ENCODE results near the gene TP53BP2.
"Not testable (repeated sequence)": the region's sequence is repeated elsewhere in the genome, so short reads cannot be mapped to it uniquely, and the experiment has no call there.

Gene TP53BP2, protein sequence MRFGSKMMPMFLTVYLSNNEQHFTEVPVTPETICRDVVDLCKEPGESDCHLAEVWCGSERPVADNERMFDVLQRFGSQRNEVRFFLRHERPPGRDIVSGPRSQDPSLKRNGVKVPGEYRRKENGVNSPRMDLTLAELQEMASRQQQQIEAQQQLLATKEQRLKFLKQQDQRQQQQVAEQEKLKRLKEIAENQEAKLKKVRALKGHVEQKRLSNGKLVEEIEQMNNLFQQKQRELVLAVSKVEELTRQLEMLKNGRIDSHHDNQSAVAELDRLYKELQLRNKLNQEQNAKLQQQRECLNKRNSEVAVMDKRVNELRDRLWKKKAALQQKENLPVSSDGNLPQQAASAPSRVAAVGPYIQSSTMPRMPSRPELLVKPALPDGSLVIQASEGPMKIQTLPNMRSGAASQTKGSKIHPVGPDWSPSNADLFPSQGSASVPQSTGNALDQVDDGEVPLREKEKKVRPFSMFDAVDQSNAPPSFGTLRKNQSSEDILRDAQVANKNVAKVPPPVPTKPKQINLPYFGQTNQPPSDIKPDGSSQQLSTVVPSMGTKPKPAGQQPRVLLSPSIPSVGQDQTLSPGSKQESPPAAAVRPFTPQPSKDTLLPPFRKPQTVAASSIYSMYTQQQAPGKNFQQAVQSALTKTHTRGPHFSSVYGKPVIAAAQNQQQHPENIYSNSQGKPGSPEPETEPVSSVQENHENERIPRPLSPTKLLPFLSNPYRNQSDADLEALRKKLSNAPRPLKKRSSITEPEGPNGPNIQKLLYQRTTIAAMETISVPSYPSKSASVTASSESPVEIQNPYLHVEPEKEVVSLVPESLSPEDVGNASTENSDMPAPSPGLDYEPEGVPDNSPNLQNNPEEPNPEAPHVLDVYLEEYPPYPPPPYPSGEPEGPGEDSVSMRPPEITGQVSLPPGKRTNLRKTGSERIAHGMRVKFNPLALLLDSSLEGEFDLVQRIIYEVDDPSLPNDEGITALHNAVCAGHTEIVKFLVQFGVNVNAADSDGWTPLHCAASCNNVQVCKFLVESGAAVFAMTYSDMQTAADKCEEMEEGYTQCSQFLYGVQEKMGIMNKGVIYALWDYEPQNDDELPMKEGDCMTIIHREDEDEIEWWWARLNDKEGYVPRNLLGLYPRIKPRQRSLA
- total RNA-seq, result 84.1 to 225 (median 167) reads per million in 9 experiments

DNA sequence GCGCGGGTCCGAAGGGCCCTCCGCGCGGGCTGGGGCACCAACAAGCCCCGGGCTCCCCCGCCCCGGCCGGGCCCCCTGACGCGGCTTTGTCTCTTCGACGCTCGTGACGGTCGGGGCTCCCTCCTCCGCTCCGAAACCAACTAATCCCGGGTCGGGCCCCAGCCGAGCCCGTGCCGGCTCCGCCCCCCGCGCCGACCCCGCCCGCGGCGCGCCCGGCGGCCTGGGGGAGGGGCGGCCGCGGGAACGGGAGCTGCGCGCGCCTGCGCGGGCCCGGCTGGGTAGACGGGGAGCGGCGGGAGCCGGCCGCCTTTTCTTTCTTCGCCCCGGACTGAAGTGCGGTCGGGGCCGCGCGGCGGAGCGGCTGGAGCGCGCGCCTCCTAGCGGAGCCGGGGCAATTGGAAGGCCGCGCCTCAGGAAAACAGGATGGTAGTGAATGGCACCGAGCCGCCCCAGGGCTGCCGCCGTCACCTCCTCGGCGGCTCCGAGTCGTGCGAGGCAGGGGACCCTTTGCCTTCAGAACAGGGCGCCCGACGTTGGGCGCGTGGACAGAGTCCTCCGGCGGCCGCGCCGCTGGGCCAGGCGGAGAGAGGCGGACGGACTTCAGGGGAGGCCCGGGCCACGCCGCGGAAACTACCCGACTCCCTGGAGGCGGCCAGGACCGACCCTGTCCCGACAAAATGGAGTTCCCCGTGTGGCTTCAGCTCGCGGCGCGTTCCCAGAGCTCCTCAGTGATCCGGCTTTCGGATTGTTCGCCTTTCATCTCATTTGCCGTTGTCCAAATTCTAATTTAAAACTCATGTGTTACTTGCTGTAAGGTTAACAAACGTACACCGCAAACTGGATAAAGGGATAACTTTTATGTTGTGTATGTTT is at the start of gene TP53BP2:
TP53BP2 (minus strand) TSS at position 138 of the 873 bp plus-strand sequence. CDS start 267 bp downstream, outside the sequence.
- peak within 1 kb of the TSS; percentile 95 to 98 for H3K4me3 Mint-ChIP-seq
- no peaks in the 10 kb centered on the region for H3K27me3 Mint-ChIP-seq
- peaks cover 24 to 34% of the 10 kb centered on the region in 2 donors for H3K4me1 Mint-ChIP-seq (ENCODE audit: low read depth in 2 of 2)
- no peaks in the 10 kb centered on the region for H3K9me3 Mint-ChIP-seq
- DNase-seq (peak; percentile 77 to 84 (median 80)), ATAC-seq (replicated peaks) (peak; percentile 78)
- peak within 1 kb of the TSS; percentile 97 to 98 for H3K27ac Mint-ChIP-seq
- peaks cover 27% of the 10 kb centered on the region for H3K36me3 Mint-ChIP-seq (ENCODE audit: insufficient read depth)

DNA sequence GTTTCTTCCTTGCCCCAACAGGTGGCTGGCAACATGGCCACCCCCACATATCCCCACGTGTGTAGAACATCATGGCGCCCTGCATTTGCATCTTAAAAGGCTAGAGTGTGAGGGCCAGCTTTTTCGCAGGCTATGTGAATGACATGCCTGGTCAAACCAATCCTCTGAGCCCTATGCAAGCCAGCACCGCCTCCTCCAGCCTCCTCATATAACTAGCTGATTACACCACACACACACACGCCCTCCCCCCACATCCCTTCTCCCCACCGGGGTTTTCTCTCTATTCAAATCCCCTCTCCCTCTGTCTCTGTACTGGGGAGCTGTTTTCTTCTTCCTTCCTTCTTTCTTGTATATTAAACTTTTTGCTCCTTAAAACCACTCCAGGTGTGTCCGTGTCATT is 44.7 kb upstream of the TP53BP2 start:
- H3K36me3 Mint-ChIP-seq (ENCODE audit: insufficient read depth); H3K4me3 Mint-ChIP-seq; H3K9me3 Mint-ChIP-seq; H3K4me1 Mint-ChIP-seq (ENCODE audit: low read depth in 2 of 2); DNase-seq; H3K27me3 Mint-ChIP-seq; ATAC-seq (replicated peaks); H3K27ac Mint-ChIP-seq: not testable (repeated sequence)

DNA sequence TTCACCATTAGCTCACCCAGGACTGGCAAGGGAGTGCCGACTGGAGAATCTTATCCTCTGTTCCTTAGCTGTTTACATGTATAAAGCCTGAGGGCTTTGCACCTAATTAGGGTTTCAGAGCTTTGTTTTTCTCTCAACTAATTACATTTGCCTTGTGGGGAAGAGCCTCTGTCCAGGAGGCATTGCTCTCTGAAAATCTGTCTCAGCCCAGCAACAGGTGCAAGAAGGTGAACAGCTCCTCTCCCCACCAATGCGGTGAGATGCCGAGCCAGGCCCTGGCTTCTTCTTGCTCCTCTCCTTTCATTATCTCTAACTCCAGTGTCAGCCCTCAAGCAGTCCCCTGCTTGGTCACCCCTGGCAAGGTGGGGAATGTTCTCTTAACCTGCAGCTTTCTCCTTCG is 43.6 kb upstream of the TP53BP2 start:
- not testable (repeated sequence) for H3K4me3 Mint-ChIP-seq; H3K27me3 Mint-ChIP-seq; H3K36me3 Mint-ChIP-seq (ENCODE audit: insufficient read depth); H3K4me1 Mint-ChIP-seq (ENCODE audit: low read depth in 2 of 2); DNase-seq; H3K9me3 Mint-ChIP-seq; ATAC-seq (replicated peaks); H3K27ac Mint-ChIP-seq

DNA sequence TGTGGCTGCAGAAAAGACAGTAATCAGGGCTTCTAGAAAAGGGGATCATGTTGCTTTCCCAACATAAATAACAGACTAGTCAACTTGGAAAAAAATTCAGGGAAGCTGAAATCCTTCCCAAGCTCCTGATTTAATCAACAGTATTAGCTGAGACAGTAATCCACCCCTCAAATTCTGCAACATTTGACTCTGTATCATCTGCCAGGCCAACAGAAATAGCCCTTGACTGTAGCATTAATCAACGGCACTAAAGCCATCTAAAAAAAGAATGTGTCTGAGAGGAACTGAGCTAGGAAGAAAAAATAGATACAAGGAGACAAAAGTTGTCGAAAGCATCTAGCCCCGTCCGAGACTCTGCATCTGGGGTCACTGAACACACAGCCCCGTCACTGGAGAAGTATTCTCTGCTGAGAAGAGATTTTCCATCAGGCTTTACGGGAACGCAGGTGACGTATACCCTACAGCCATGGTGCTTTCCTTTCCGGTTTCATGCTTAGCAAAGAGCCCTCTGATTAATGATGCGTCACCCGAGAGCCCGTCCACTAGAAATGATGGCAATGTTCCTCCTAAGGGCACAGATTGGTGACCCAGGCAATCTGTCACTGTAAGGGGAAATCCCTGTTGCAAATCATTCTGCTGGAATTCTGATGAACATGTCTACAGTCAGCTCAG is 42.1 kb upstream of the TP53BP2 start:
- Mint-ChIP-seq H3K27me3 (no peaks in the 10 kb centered on the region), H3K9me3 (no peaks in the 10 kb centered on the region), H3K27ac (no peak overlapping the region), H3K4me3 (no peak overlapping the region), H3K4me1 (ENCODE audit: low read depth in 2 of 2) (no peaks in the 10 kb centered on the region), H3K36me3 (ENCODE audit: insufficient read depth) (no peaks in the 10 kb centered on the region)
- ATAC-seq (replicated peaks), result no peak
- DNase-seq, result no peak

DNA sequence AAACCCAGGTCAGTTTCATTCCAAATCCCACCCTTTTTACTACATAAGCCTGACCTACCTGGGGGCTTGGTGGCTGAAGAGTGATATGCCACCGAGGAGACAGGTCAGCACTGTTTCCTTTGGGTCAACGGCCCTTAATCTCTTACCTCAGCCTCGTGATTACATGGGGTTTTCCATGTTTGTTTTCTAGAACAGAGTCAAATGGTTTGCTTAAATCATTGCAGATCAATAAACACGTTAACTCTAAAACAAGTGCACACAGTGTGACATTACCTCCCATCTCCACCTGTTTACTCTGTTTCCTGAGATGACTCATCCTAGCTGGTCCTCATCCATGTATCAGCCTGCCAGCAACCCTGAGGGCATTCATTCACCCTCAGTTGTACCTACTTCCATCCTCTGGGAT is 40.8 kb upstream of the TP53BP2 start:
- no peaks in the 10 kb centered on the region for H3K27me3 Mint-ChIP-seq
- H3K36me3 Mint-ChIP-seq (ENCODE audit: insufficient read depth), result no peaks in the 10 kb centered on the region
- no peak for DNase-seq
- ATAC-seq (replicated peaks), result no peak
- H3K27ac Mint-ChIP-seq, result no peak overlapping the region
- no peak overlapping the region for H3K4me3 Mint-ChIP-seq
- no peaks in the 10 kb centered on the region for H3K9me3 Mint-ChIP-seq
- no peaks in the 10 kb centered on the region for H3K4me1 Mint-ChIP-seq (ENCODE audit: low read depth in 2 of 2)

DNA sequence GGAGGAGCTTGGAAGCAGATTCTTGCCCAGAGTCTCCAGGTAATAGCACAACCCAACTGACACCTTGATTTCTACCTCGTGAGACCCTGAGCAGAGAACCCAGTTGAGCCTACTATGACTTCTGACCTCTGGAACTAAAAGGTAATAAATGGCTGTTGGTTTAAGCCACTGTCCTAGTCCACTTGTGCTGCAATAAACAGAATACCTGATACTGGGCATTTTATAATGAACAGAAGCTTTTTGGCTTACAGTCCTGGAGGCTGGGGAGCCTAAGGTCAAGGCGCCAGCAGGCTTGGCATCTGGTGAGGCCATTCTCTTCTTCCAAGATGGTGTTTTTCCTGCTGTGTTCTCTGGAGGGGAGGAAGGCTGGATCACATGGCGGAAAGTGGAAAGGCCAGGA is 39.9 kb upstream of the TP53BP2 start:
- Mint-ChIP-seq H3K4me3 (no peak overlapping the region), H3K9me3 (no peaks in the 10 kb centered on the region), H3K4me1 (ENCODE audit: low read depth in 2 of 2) (no peaks in the 10 kb centered on the region), H3K36me3 (ENCODE audit: insufficient read depth) (no peaks in the 10 kb centered on the region), H3K27ac (no peak overlapping the region), H3K27me3 (peaks cover 2 to 6% of the 10 kb centered on the region in 2 donors)
- ATAC-seq (replicated peaks) (no peak), DNase-seq (no peak)

DNA sequence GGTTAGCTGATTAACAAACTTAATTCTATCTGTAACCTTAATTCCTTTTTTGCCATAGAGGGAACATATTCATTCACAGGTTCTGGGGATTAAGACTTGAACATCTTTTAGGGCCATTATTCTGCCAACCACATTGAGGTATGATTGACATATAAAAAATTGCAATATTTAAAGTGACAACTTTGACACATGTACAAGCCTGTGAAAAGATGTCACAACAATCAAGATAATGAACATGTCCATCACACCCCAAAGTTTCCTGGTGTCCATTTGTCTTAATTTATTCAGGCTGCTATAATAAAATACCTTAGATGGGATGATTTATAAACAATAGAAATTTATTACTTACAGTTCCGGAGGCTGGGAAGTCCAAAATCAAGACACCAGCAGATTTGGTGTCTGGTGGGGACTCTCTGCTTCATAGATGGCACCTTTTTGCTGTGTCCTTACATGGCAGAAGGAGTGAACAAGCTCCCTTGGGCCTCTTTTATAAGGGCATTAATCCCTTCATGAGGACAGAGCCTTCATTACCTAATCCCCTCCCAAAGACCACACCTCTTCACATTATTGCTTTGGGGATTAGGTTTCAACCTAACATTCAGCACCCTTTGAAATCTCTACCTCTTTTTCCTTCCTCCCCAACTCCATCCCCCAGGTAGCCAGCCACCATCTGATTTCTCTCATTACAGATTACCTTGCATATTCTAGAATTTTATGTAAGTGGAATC is 33.0 kb upstream of the TP53BP2 start:
- DNase-seq (no peak), ATAC-seq (replicated peaks) (no peak)
- Mint-ChIP-seq H3K27me3 (peaks cover 20 to 40% of the 10 kb centered on the region in 2 donors), H3K4me1 (ENCODE audit: low read depth in 2 of 2) (no peaks in the 10 kb centered on the region), H3K4me3 (no peak overlapping the region), H3K36me3 (ENCODE audit: insufficient read depth) (no peaks in the 10 kb centered on the region), H3K27ac (no peak overlapping the region), H3K9me3 (no peaks in the 10 kb centered on the region)

DNA sequence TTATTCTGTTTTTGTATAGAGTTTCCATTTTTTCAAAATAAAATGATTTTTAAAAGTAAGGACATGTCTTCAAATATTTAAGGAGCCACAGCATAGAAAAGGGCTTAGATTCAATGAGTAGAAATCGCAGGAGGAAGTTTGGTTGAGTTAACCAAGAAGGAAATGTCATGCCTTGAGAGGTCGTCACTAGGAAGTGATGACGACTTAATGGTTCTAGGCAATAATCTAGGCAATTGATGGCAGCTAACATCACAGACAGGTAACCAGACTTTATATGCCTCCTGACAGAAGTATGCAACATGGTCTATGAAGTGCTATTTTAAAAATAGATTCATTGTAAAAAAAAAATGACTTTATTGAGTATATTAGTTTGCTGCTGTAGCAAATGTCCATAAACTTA is 32.1 kb upstream of the TP53BP2 start:
- ATAC-seq (replicated peaks) (no peak), DNase-seq (no peak)
- H3K27ac Mint-ChIP-seq, result no peak overlapping the region
- H3K36me3 Mint-ChIP-seq (ENCODE audit: insufficient read depth), result no peaks in the 10 kb centered on the region
- H3K27me3 Mint-ChIP-seq, result peaks cover 30 to 50% of the 10 kb centered on the region in 2 donors
- H3K4me3 Mint-ChIP-seq, result no peak overlapping the region
- H3K9me3 Mint-ChIP-seq, result no peaks in the 10 kb centered on the region
- H3K4me1 Mint-ChIP-seq (ENCODE audit: low read depth in 2 of 2), result no peaks in the 10 kb centered on the region

DNA sequence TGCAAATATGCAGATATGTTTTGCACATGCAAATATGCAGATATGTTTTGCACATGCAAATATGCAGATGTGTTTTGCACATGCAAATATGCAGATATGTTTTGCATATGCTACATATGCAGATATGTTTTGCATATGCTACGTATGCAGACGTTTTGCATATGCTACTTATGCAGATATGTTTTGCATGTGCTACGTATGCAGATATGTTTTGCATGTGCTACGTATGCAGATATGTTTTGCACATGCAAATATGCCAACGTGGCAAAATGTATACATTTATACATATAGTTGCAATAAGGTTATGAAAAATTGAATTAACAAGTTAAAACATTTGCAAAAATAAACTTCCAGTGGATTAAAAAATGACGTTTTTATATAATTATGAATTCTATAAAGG is 30.8 kb upstream of the TP53BP2 start:
- H3K4me3 Mint-ChIP-seq, result no peak overlapping the region
- H3K4me1 Mint-ChIP-seq (ENCODE audit: low read depth in 2 of 2), result no peaks in the 10 kb centered on the region
- H3K9me3 Mint-ChIP-seq, result no peaks in the 10 kb centered on the region
- ATAC-seq (replicated peaks), result no peak
- DNase-seq, result no peak
- no peaks in the 10 kb centered on the region for H3K36me3 Mint-ChIP-seq (ENCODE audit: insufficient read depth)
- peaks cover 42 to 62% of the 10 kb centered on the region in 2 donors for H3K27me3 Mint-ChIP-seq
- H3K27ac Mint-ChIP-seq, result no peak overlapping the region

DNA sequence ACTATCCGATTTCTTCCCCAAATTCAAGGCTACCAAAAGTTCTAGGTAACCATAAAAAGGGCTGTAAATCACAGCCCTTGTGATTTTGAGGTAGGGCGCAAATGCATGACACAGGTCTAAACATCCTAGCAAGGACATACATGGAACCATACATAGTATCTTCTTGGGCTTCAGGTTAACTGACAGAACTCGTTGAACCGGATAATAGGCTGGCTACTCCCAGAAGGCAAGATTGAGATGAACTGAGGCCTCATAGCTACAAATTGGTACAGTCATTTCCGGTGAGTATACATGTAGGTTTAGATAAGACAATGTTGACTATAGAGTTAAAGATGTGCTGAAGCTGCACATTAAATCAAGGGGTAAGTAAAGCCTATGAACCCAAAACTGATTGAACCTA is 27.3 kb upstream of the TP53BP2 start:
- no peak overlapping the region for H3K4me3 Mint-ChIP-seq
- no peak for ATAC-seq (replicated peaks)
- H3K36me3 Mint-ChIP-seq (ENCODE audit: insufficient read depth), result no peaks in the 10 kb centered on the region
- H3K27ac Mint-ChIP-seq, result no peak overlapping the region
- no peaks in the 10 kb centered on the region for H3K9me3 Mint-ChIP-seq
- peaks cover 0 to 2% of the 10 kb centered on the region in 2 donors for H3K4me1 Mint-ChIP-seq (ENCODE audit: low read depth in 2 of 2)
- no peak for DNase-seq
- peaks cover 62 to 77% of the 10 kb centered on the region in 2 donors for H3K27me3 Mint-ChIP-seq

DNA sequence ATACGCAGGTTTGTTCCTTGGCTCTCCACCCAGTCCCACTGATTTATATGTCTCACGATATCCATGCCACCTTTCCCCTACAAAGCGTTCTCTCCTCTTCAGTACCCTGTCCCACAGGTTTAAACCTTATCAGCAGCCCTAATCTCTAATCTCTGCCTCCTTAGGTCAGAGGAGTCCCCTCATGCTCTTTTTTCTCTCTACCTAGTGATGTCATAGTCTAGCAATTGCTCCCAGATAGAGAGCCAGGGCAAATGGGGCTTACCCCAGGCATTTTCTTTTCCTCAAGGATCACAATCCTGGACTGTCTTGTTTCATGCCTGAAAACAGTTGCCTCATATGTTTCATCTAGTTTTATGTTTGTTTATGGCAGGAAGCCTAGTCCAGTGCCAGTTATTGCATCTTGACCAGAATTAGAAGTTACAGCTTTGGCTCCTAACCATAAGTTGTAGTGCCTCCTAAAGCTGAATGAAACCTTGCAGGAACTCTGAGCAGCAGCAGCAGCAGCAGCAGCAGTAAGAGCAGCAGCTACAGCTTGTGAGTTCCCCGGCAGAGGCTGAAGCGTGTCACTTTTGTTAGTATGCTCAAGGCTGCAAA is 26.7 kb upstream of the TP53BP2 start:
- H3K9me3 Mint-ChIP-seq, result no peaks in the 10 kb centered on the region
- peaks cover 63 to 79% of the 10 kb centered on the region in 2 donors for H3K27me3 Mint-ChIP-seq
- H3K4me1 Mint-ChIP-seq (ENCODE audit: low read depth in 2 of 2), result peaks cover 0 to 2% of the 10 kb centered on the region in 2 donors
- H3K4me3 Mint-ChIP-seq, result no peak overlapping the region
- H3K36me3 Mint-ChIP-seq (ENCODE audit: insufficient read depth), result no peaks in the 10 kb centered on the region
- DNase-seq, result no peak
- no peak overlapping the region for H3K27ac Mint-ChIP-seq
- ATAC-seq (replicated peaks), result no peak

Data from effector memory CD8-positive, alpha-beta T cell (primary cell).